ENCODE results near the gene PAK1. TPM values are rescaled to one million over a fixed set of nuclear protein-coding genes. Genes with fewer than 3 reads are reported as not detected.

The PAK1 gene
- total RNA-seq, 1 donor from 2014 or later: 40.7 TPM

GRCh38 chr11:77409046-77409445 lies 64.8 kb downstream of the PAK1 start:
- intact Hi-C loops (cut with micrococcal nuclease): no loop called here
- no peak overlapping the region for H3K4me3 Mint-ChIP-seq (ENCODE audit: low read depth)
- no peaks in the 10 kb centered on the region for H3K27me3 Mint-ChIP-seq (ENCODE audit: low read depth)
- no peak overlapping the region for H3K27ac Mint-ChIP-seq
- no peak for DNase-seq (ENCODE audit: low spot score)
- H3K9me3 Mint-ChIP-seq: no peaks in the 10 kb centered on the region
- peaks cover 33% of the 10 kb centered on the region for H3K4me1 Mint-ChIP-seq (ENCODE audit: low read depth)
- peaks cover 13% of the 10 kb centered on the region for H3K36me3 Mint-ChIP-seq (ENCODE audit: low read depth)

- peaks cover 42% of the 10 kb centered on the region for H3K4me1 Mint-ChIP-seq (ENCODE audit: low read depth)
- H3K9me3 Mint-ChIP-seq: no peaks in the 10 kb centered on the region
- H3K27ac Mint-ChIP-seq: no peak overlapping the region
- intact Hi-C loops (cut with micrococcal nuclease): no loop called here
- no peak for DNase-seq (ENCODE audit: low spot score)
- peaks cover 19% of the 10 kb centered on the region for H3K36me3 Mint-ChIP-seq (ENCODE audit: low read depth)
- H3K4me3 Mint-ChIP-seq (ENCODE audit: low read depth): no peak overlapping the region
- H3K27me3 Mint-ChIP-seq (ENCODE audit: low read depth): no peaks in the 10 kb centered on the region
Observed at GRCh38 chr11:77407613-77408012, 66.3 kb downstream of the PAK1 start.

- Mint-ChIP-seq H3K9me3 (no peaks in the 10 kb centered on the region), H3K27ac (no peak overlapping the region), H3K4me3 (ENCODE audit: low read depth) (no peak overlapping the region), H3K27me3 (ENCODE audit: low read depth) (no peaks in the 10 kb centered on the region), H3K4me1 (ENCODE audit: low read depth) (peaks cover 46% of the 10 kb centered on the region), H3K36me3 (ENCODE audit: low read depth) (peaks cover 19% of the 10 kb centered on the region)
- DNase-seq (ENCODE audit: low spot score): no peak
- intact Hi-C loops (cut with micrococcal nuclease): no loop called here
Observed at GRCh38 chr11:77406396-77406795, 67.5 kb downstream of the PAK1 start.

GRCh38 chr11:77403211-77403610 lies 70.7 kb downstream of the PAK1 start:
- H3K9me3 Mint-ChIP-seq: no peaks in the 10 kb centered on the region
- DNase-seq (ENCODE audit: low spot score): no peak
- H3K27me3 Mint-ChIP-seq (ENCODE audit: low read depth): no peaks in the 10 kb centered on the region
- no peak overlapping the region for H3K4me3 Mint-ChIP-seq (ENCODE audit: low read depth)
- peaks cover 24% of the 10 kb centered on the region for H3K4me1 Mint-ChIP-seq (ENCODE audit: low read depth)
- no peak overlapping the region for H3K27ac Mint-ChIP-seq
- H3K36me3 Mint-ChIP-seq (ENCODE audit: low read depth): peaks cover 19% of the 10 kb centered on the region
- intact Hi-C loops (cut with micrococcal nuclease): no loop called here

GRCh38 chr11:77402218-77402556 lies 71.7 kb downstream of the PAK1 start:
- H3K4me3 Mint-ChIP-seq (ENCODE audit: low read depth): no peak overlapping the region
- H3K36me3 Mint-ChIP-seq (ENCODE audit: low read depth): peaks cover 13% of the 10 kb centered on the region
- peaks cover 17% of the 10 kb centered on the region for H3K4me1 Mint-ChIP-seq (ENCODE audit: low read depth)
- DNase-seq (ENCODE audit: low spot score): no peak
- no peak overlapping the region for H3K27ac Mint-ChIP-seq
- no peaks in the 10 kb centered on the region for H3K27me3 Mint-ChIP-seq (ENCODE audit: low read depth)
- H3K9me3 Mint-ChIP-seq: no peaks in the 10 kb centered on the region
- intact Hi-C loops (cut with micrococcal nuclease): no loop called here

GRCh38 chr11:77401486-77402217 lies 72.2 kb downstream of the PAK1 start:
- H3K4me3 Mint-ChIP-seq (ENCODE audit: low read depth): no peak overlapping the region
- H3K36me3 Mint-ChIP-seq (ENCODE audit: low read depth): peaks cover 13% of the 10 kb centered on the region
- H3K4me1 Mint-ChIP-seq (ENCODE audit: low read depth): peaks cover 17% of the 10 kb centered on the region
- no peaks in the 10 kb centered on the region for H3K27me3 Mint-ChIP-seq (ENCODE audit: low read depth)
- DNase-seq (ENCODE audit: low spot score): no peak
- no peaks in the 10 kb centered on the region for H3K9me3 Mint-ChIP-seq
- H3K27ac Mint-ChIP-seq: no peak overlapping the region
- intact Hi-C loops (cut with micrococcal nuclease): no loop called here

GRCh38 chr11:77400775-77401449 lies 73.0 kb downstream of the PAK1 start:
- Mint-ChIP-seq H3K27me3 (ENCODE audit: low read depth) (no peaks in the 10 kb centered on the region), H3K4me1 (ENCODE audit: low read depth) (peaks cover 17% of the 10 kb centered on the region), H3K9me3 (no peaks in the 10 kb centered on the region), H3K36me3 (ENCODE audit: low read depth) (peaks cover 13% of the 10 kb centered on the region), H3K4me3 (ENCODE audit: low read depth) (no peak overlapping the region), H3K27ac (no peak overlapping the region)
- intact Hi-C loops (cut with micrococcal nuclease): no loop called here
- DNase-seq (ENCODE audit: low spot score): no peak

- intact Hi-C loops (cut with micrococcal nuclease): no loop called here
- Mint-ChIP-seq H3K4me1 (ENCODE audit: low read depth) (peaks cover 17% of the 10 kb centered on the region), H3K36me3 (ENCODE audit: low read depth) (peaks cover 13% of the 10 kb centered on the region), H3K27me3 (ENCODE audit: low read depth) (no peaks in the 10 kb centered on the region), H3K4me3 (ENCODE audit: low read depth) (no peak overlapping the region), H3K9me3 (no peaks in the 10 kb centered on the region), H3K27ac (no peak overlapping the region)
- DNase-seq (ENCODE audit: low spot score): no peak
Observed at GRCh38 chr11:77400271-77400670, 73.6 kb downstream of the PAK1 start.

- Mint-ChIP-seq H3K27me3 (ENCODE audit: low read depth) (no peaks in the 10 kb centered on the region), H3K9me3 (no peaks in the 10 kb centered on the region), H3K4me3 (ENCODE audit: low read depth) (no peak overlapping the region), H3K4me1 (ENCODE audit: low read depth) (peaks cover 8% of the 10 kb centered on the region), H3K36me3 (ENCODE audit: low read depth) (peaks cover 7% of the 10 kb centered on the region), H3K27ac (no peak overlapping the region)
- DNase-seq (ENCODE audit: low spot score): no peak
- intact Hi-C loops (cut with micrococcal nuclease): no loop called here
Observed at GRCh38 chr11:77397631-77398030, 76.3 kb downstream of the PAK1 start.

GRCh38 chr11:77396911-77397310 lies 77.0 kb downstream of the PAK1 start:
- no peaks in the 10 kb centered on the region for H3K9me3 Mint-ChIP-seq
- H3K27me3 Mint-ChIP-seq (ENCODE audit: low read depth): no peaks in the 10 kb centered on the region
- peaks cover 4% of the 10 kb centered on the region for H3K4me1 Mint-ChIP-seq (ENCODE audit: low read depth)
- H3K4me3 Mint-ChIP-seq (ENCODE audit: low read depth): no peak overlapping the region
- H3K27ac Mint-ChIP-seq: no peak overlapping the region
- intact Hi-C loops (cut with micrococcal nuclease): no loop called here
- DNase-seq (ENCODE audit: low spot score): no peak
- H3K36me3 Mint-ChIP-seq (ENCODE audit: low read depth): peaks cover 7% of the 10 kb centered on the region

GRCh38 chr11:77396305-77396704 lies 77.6 kb downstream of the PAK1 start:
- Mint-ChIP-seq H3K9me3 (no peaks in the 10 kb centered on the region), H3K4me1 (ENCODE audit: low read depth) (no peaks in the 10 kb centered on the region), H3K36me3 (ENCODE audit: low read depth) (peaks cover 11% of the 10 kb centered on the region), H3K27me3 (ENCODE audit: low read depth) (no peaks in the 10 kb centered on the region), H3K27ac (no peak overlapping the region), H3K4me3 (ENCODE audit: low read depth) (no peak overlapping the region)
- intact Hi-C loops (cut with micrococcal nuclease): no loop called here
- no peak for DNase-seq (ENCODE audit: low spot score)

GRCh38 chr11:77395460-77396173 lies 78.3 kb downstream of the PAK1 start:
- peaks cover 1% of the 10 kb centered on the region for H3K4me1 Mint-ChIP-seq (ENCODE audit: low read depth)
- H3K27ac Mint-ChIP-seq: no peak overlapping the region
- intact Hi-C loops (cut with micrococcal nuclease): no loop called here

GRCh38 chr11:77392842-77393241 lies 81.1 kb downstream of the PAK1 start:
- Mint-ChIP-seq H3K4me1 (ENCODE audit: low read depth) (peaks cover 1% of the 10 kb centered on the region), H3K9me3 (no peaks in the 10 kb centered on the region), H3K4me3 (ENCODE audit: low read depth) (no peak overlapping the region), H3K27me3 (ENCODE audit: low read depth) (no peaks in the 10 kb centered on the region), H3K27ac (no peak overlapping the region), H3K36me3 (ENCODE audit: low read depth) (peaks cover 11% of the 10 kb centered on the region)
- intact Hi-C loops (cut with micrococcal nuclease): no loop called here
- no peak for DNase-seq (ENCODE audit: low spot score)

More at GRCh38 chr11:77395460-77396173, 78.3 kb downstream of the PAK1 start:
- peaks cover 16% of the 10 kb centered on the region for H3K36me3 Mint-ChIP-seq (ENCODE audit: low read depth)
- no peaks in the 10 kb centered on the region for H3K27me3 Mint-ChIP-seq (ENCODE audit: low read depth)
- no peaks in the 10 kb centered on the region for H3K9me3 Mint-ChIP-seq
- H3K4me3 Mint-ChIP-seq (ENCODE audit: low read depth): no peak overlapping the region
- DNase-seq (ENCODE audit: low spot score): no peak
